Peyer's patch (tissue), 4 donors: ENCODE data around the gene ATP2C2. TPM values are rescaled to one million over a fixed set of nuclear protein-coding genes. Genes with fewer than 3 reads are reported as not detected.

Experiments used
- DNase-seq, 3 donors: peaks; one replicate each; pipeline ENCODE4 v3.0.0-alpha.2; 2017 to 2019
- H3K27ac ChIP-seq, 4 donors: fragments of 200-600 bp; sonication (generic); one replicate each; pipeline ENCODE4 v1.5.1; 2016 to 2019
- H3K27me3 ChIP-seq, 2 donors: fragments of 200-600 bp; sonication (generic); one replicate each; pipeline ENCODE4 v1.5.1; 2019
- H3K36me3 ChIP-seq, 3 donors: fragments of 200-600 bp; sonication (generic); one replicate each; pipeline ENCODE4 v1.5.1; 2016 to 2019
- H3K4me1 ChIP-seq, 4 donors: fragments of 200-600 bp; sonication (generic); one replicate each; pipeline ENCODE4 v1.5.1; 2016 to 2019
- H3K4me3 ChIP-seq, 4 donors: fragments of 200-600 bp; sonication (generic); 1 replicate in 3 of 4; 2 replicates in 1 of 4; pipeline ENCODE4 v1.5.1; 2016 to 2019; ENCODE audit warnings: mild to moderate bottlenecking in 1 of 4
- H3K9me3 ChIP-seq, 4 donors: fragments of 200-600 bp; sonication (generic); one replicate each; pipeline ENCODE4 v1.5.1; 2016 to 2019; ENCODE audit warnings: mild to moderate bottlenecking in 1 of 4
- POLR2A ChIP-seq, 2 donors: fragments of 450-650 bp; IDR thresholded peaks; one replicate each; pipeline ENCODE4 v1.5.1; 2017; ENCODE audit warnings: antibody characterized with exemption in 2 of 2, mild to moderate bottlenecking in 2 of 2, moderate library complexity in 2 of 2
- total RNA-seq, 4 donors: library from RNA; depleted of rRNA; stranded (reverse); fragments of >200 nt; gene quantifications; one replicate each; pipeline ENCODE4 v1.1.0, GENCODE V29; 2016
- TF ChIP-seq, protein P1 (sequence below), 6 experiments: fragments of 450-650 bp in 4 of 6; fragments of 200-600 bp in 2 of 6; sonication (generic) in 1 of 6; IDR thresholded peaks; one replicate each; pipeline ENCODE4 v1.5.1; 2017 to 2019; ENCODE audit warnings: antibody characterized with exemption in 6 of 6, mild to moderate bottlenecking in 3 of 6, moderate library complexity in 1 of 6

ATP2C2 gene
- total RNA-seq, 4 donors from 2014 or later = 84.2 to 148 (median 115) TPM

DNA sequence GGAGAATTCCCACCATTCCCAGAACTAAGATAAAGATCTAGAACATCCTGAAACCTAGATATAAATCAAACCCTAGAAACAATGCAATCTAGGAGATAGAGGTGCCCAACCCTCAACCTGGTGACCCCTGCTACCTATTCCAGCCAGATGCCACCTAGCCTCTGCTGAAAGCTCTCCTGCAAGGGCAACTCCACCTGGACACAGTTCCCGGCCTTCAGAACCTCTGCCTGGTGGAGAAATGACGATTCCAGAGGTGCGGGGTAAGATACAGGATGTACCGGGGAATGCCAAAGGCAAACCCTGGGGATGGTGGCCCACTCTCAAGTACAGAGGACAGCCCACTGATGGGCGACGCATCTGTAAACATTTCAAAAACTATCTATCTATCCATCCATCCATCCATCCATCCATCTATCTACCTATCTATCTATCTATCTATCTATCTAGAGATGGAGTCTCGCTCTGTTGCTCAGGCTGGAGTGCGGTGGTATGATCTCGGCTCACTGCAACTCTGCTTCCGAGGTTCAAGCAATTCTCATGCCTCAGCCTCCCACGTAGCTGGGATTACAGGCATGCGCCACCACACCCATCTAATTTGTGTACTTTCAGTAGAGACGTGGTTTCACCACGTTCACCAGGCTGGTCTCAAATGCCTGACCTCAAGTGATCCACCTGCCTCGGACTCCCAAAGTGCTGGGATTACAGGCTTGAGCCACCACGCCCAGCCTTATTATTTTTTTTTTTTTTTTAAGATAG, 117.1 kb downstream of the ATP2C2 start:
- Histone ChIP-seq H3K36me3 (peaks cover 0 to 72% (median 0%) of the 10 kb centered on the region in 3 donors), H3K4me1 (no peaks in the 10 kb centered on the region), H3K4me3 (no peak overlapping the region), H3K27me3 (no peaks in the 10 kb centered on the region), H3K27ac (no peak overlapping the region), H3K9me3 (no peaks in the 10 kb centered on the region)
- DNase-seq = peak in 1 of 3 donors; percentile 5
- TF ChIP-seq, protein P1, sequence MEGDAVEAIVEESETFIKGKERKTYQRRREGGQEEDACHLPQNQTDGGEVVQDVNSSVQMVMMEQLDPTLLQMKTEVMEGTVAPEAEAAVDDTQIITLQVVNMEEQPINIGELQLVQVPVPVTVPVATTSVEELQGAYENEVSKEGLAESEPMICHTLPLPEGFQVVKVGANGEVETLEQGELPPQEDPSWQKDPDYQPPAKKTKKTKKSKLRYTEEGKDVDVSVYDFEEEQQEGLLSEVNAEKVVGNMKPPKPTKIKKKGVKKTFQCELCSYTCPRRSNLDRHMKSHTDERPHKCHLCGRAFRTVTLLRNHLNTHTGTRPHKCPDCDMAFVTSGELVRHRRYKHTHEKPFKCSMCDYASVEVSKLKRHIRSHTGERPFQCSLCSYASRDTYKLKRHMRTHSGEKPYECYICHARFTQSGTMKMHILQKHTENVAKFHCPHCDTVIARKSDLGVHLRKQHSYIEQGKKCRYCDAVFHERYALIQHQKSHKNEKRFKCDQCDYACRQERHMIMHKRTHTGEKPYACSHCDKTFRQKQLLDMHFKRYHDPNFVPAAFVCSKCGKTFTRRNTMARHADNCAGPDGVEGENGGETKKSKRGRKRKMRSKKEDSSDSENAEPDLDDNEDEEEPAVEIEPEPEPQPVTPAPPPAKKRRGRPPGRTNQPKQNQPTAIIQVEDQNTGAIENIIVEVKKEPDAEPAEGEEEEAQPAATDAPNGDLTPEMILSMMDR (IDR thresholded peaks at IDR 0.05) = no peak
- TF ChIP-seq POLR2A (IDR thresholded peaks at IDR 0.05) = no peak

GRCh38 chr16:84486126-84486525, 117.8 kb downstream of the ATP2C2 start:
- H3K36me3 ChIP-seq = peaks cover 0 to 65% (median 0%) of the 10 kb centered on the region in 3 donors

DNA sequence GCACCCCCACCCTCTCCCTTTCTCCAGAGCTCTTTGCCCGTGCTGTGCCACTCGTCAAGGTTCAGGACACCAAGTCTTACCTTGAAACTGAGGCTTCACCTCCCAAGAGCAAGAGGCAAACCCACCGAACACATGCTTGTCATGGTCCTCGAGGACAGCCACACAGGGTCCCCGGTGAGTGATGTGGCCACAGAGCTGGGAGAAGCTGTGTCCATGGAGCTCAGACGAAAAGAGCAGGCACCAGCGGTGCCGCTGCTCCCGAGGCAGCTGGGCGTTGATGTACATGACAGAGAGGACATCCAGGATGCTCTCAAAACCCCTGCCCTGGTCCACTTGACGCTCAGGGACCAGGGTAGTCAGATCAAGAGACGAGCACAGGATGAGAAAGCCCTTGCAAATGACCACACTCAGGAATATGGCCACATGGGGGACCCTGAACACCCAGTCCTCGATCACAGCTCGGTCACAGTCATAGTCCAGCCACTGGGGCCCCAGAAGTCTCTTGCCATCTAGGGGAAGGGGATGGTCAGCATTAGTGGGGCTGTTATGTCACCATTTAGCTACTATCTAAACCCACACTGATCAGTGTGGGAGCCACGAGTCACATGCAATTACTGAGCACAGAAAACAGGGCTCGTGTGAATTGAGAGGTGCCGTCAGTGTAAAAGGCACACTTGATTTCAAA, 118.4 kb downstream of the ATP2C2 start:
- Histone ChIP-seq H3K4me3 (no peak overlapping the region), H3K4me1 (no peaks in the 10 kb centered on the region), H3K27me3 (no peaks in the 10 kb centered on the region), H3K9me3 (no peaks in the 10 kb centered on the region), H3K36me3 (peaks cover 0 to 61% (median 0%) of the 10 kb centered on the region in 3 donors), H3K27ac (no peak overlapping the region)
- DNase-seq = peak in 1 of 3 donors; percentile 8
- TF ChIP-seq, protein P1 (IDR thresholded peaks at IDR 0.05) = no peak
- no peak for TF ChIP-seq POLR2A (IDR thresholded peaks at IDR 0.05)

More at GRCh38 chr16:84486126-84486525, 117.8 kb downstream of the ATP2C2 start:
- H3K9me3 ChIP-seq = no peaks in the 10 kb centered on the region
- DNase-seq = peak in 1 of 3 donors; percentile 12
- no peak overlapping the region for H3K4me3 ChIP-seq
- H3K4me1 ChIP-seq = no peaks in the 10 kb centered on the region
- TF ChIP-seq POLR2A (IDR thresholded peaks at IDR 0.05) = no peak
- TF ChIP-seq, protein P1 (IDR thresholded peaks at IDR 0.05) = no peak
- no peaks in the 10 kb centered on the region for H3K27me3 ChIP-seq
- H3K27ac ChIP-seq = no peak overlapping the region

DNA sequence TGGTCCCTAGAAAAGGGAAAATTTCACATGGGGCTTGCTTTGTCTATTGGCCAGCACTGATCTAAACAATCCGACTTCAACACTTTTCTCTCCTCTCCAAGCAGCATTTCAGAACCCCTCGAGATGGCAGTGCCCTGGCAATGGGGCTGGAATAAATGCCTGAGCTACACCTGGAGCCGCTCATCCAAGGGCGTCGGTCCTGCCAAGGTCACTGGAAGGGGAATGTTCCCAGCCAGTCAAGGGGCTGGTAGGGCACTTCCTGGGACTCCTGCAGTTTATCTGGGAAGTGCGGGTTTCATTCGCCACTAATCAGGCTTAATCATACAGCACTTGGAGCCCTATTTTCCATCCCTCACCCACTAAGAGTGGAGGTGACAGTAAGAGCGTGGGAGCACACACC, 119.0 kb downstream of the ATP2C2 start:
- peaks cover 0 to 60% (median 0%) of the 10 kb centered on the region in 3 donors for H3K36me3 ChIP-seq
- no peak for TF ChIP-seq POLR2A (IDR thresholded peaks at IDR 0.05)
- TF ChIP-seq, protein P1 (IDR thresholded peaks at IDR 0.05) = no peak
- no peak overlapping the region for H3K27ac ChIP-seq
- no peaks in the 10 kb centered on the region for H3K9me3 ChIP-seq
- H3K27me3 ChIP-seq = no peaks in the 10 kb centered on the region
- DNase-seq = peak in 1 of 3 donors; percentile 11
- H3K4me3 ChIP-seq = no peak overlapping the region
- no peaks in the 10 kb centered on the region for H3K4me1 ChIP-seq

- H3K4me3 ChIP-seq = no peak overlapping the region
- H3K4me1 ChIP-seq = no peaks in the 10 kb centered on the region
- H3K36me3 ChIP-seq = peaks cover 0 to 58% (median 0%) of the 10 kb centered on the region in 3 donors
- no peaks in the 10 kb centered on the region for H3K27me3 ChIP-seq
- H3K27ac ChIP-seq = no peak overlapping the region
- TF ChIP-seq POLR2A (IDR thresholded peaks at IDR 0.05) = no peak
- TF ChIP-seq, protein P1 (IDR thresholded peaks at IDR 0.05) = no peak
- H3K9me3 ChIP-seq = no peaks in the 10 kb centered on the region
- no peak for DNase-seq
These were observed 120.8 kb downstream of the ATP2C2 start for GRCh38 chr16:84489131-84489530.
